GM21381 (cell line): ENCODE data around the gene PPM1B.
"Not testable (repeated sequence)": the region's sequence is repeated elsewhere in the genome, so short reads cannot be mapped to it uniquely, and the experiment has no call there.

ENCODE experiments used
- ATAC-seq: cut with Tn5 transposase; IDR thresholded peaks from one replicate; pipeline ENCODE4 v1.9.1; 2021; ENCODE audit warnings: mild to moderate bottlenecking, moderate library complexity; ENCODE audit not compliant: unreplicated experiment

PPM1B gene

GRCh38 chr2:44168681-44169154, at the start of gene PPM1B:
Gene PPM1B (plus strand): TSS chr2:44168875. CDS start chr2:44201200, 32,325 bp downstream.
- ATAC-seq: peak; percentile 72

GRCh38 chr2:44119878-44120277, 48.8 kb upstream of the PPM1B start:
- ATAC-seq: no peak

- ATAC-seq: no peak
Measured at GRCh38 chr2:44120428-44120827, 48.2 kb upstream of the PPM1B start.

GRCh38 chr2:44121899-44122298, 46.8 kb upstream of the PPM1B start:
- ATAC-seq: no peak

- no peak for ATAC-seq
Measured at GRCh38 chr2:44124500-44124899, 44.2 kb upstream of the PPM1B start.

- no peak for ATAC-seq
Measured at GRCh38 chr2:44126106-44126797, 42.4 kb upstream of the PPM1B start.

- ATAC-seq: no peak
Measured at GRCh38 chr2:44130441-44130840, 38.2 kb upstream of the PPM1B start.

GRCh38 chr2:44131177-44131576, 37.5 kb upstream of the PPM1B start:
- no peak for ATAC-seq

- not testable (repeated sequence) for ATAC-seq
Measured at GRCh38 chr2:44133602-44134001, 35.1 kb upstream of the PPM1B start.

- ATAC-seq: no peak
Measured at GRCh38 chr2:44134848-44135247, 33.8 kb upstream of the PPM1B start.

- ATAC-seq: no peak
Measured at GRCh38 chr2:44135296-44135695, 33.4 kb upstream of the PPM1B start.

- ATAC-seq: no peak
Measured at GRCh38 chr2:44135771-44136170, 32.9 kb upstream of the PPM1B start.

GRCh38 chr2:44136252-44136651, 32.4 kb upstream of the PPM1B start:
- ATAC-seq: no peak

GRCh38 chr2:44137048-44137447, 31.6 kb upstream of the PPM1B start:
- no peak for ATAC-seq

GRCh38 chr2:44137872-44138551, 30.7 kb upstream of the PPM1B start:
- no peak for ATAC-seq

GRCh38 chr2:44139741-44140140, 28.9 kb upstream of the PPM1B start:
- ATAC-seq: no peak

GRCh38 chr2:44142306-44142705, 26.4 kb upstream of the PPM1B start:
- no peak for ATAC-seq

- ATAC-seq: no peak
Measured at GRCh38 chr2:44143701-44144100, 25.0 kb upstream of the PPM1B start.

GRCh38 chr2:44148999-44149398, 19.7 kb upstream of the PPM1B start:
- ATAC-seq: no peak

- ATAC-seq: no peak
Measured at GRCh38 chr2:44150473-44150872, 18.2 kb upstream of the PPM1B start.

- no peak for ATAC-seq
Measured at GRCh38 chr2:44152865-44153669, 15.6 kb upstream of the PPM1B start.
